ENCODE measurements around the gene CIROP.

DNA sequence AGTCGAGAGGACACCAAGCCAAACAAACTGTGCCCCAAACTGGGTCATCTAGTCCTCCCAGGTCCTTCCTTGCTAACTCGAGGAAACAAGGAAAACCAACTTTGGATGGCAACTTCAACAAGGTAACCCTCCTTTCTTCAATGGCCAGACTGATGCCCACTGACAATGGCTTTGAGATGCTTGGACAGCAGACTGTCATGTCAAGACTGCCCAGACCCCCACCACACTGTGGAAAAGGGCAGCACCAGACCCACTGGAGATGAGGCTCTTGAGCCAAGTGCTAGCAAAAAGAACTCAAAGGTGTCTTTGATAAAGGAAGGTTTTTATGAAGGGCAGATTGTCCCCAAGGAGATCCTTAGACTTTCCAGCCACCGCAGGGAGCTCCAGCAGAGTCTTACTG, 38.4 kb downstream of the CIROP start:
- no peak for TF ChIP-seq CTCF (IDR thresholded peaks at IDR 0.05)
- TF ChIP-seq POLR2A (IDR thresholded peaks at IDR 0.05): no peak

Data from lower leg skin (tissue), 3 donors.